Fibroblast of lung (primary cell): Measurements from ENCODE around the gene IGSF21.

Experiments
- EZH2 ChIP-seq: IDR thresholded peaks from 2 replicates; pipeline ENCODE4 v1.5.1; 2012; ENCODE audit warnings: low read length, control low read depth, mild to moderate bottlenecking; ENCODE audit errors: missing control alignments
- TF ChIP-seq, protein P1 (sequence below), 2 donors: IDR thresholded peaks in 1 of 2; conservative IDR thresholded peaks in 1 of 2; 1 replicate in 1 of 2; 2 replicates in 1 of 2; pipeline ENCODE4 v1.5.1; 2011 to 2012; ENCODE audit warnings: low read length in 2 of 2, control low read depth in 1 of 2, inconsistent platforms in 1 of 2, low read depth in 1 of 2, mild to moderate bottlenecking in 1 of 2

GRCh38 chr1:18409609-18410237 lies 302.1 kb downstream of the IGSF21 start:
- TF ChIP-seq, protein P1, sequence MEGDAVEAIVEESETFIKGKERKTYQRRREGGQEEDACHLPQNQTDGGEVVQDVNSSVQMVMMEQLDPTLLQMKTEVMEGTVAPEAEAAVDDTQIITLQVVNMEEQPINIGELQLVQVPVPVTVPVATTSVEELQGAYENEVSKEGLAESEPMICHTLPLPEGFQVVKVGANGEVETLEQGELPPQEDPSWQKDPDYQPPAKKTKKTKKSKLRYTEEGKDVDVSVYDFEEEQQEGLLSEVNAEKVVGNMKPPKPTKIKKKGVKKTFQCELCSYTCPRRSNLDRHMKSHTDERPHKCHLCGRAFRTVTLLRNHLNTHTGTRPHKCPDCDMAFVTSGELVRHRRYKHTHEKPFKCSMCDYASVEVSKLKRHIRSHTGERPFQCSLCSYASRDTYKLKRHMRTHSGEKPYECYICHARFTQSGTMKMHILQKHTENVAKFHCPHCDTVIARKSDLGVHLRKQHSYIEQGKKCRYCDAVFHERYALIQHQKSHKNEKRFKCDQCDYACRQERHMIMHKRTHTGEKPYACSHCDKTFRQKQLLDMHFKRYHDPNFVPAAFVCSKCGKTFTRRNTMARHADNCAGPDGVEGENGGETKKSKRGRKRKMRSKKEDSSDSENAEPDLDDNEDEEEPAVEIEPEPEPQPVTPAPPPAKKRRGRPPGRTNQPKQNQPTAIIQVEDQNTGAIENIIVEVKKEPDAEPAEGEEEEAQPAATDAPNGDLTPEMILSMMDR (conservative IDR thresholded peaks at IDR 0.05 in 1 of 2, IDR thresholded peaks at IDR 0.05 in 1 of 2; ENCODE audit: low read depth in 1 of 2, low read length in 2 of 2) = no peak
- no peak for TF ChIP-seq EZH2
